Choroid plexus epithelial cell (primary cell): Measurements from ENCODE around the gene GRID2IP.

Experiments used
- DNase-seq: peaks from one replicate; pipeline ENCODE4 v3.0.0-alpha.2; 2010; ENCODE audit warnings: low read depth
- H3K4me3 ChIP-seq: 2 replicates; pipeline ENCODE4 v1.5.1; 2011; ENCODE audit warnings: low read depth, mild to moderate bottlenecking, control low read depth, low read length, moderate library complexity
- TF ChIP-seq, protein P1 (sequence below): conservative IDR thresholded peaks from 2 replicates; pipeline ENCODE4 v1.5.1; 2011; ENCODE audit warnings: low read depth, mild to moderate bottlenecking, control low read depth, inconsistent platforms, low read length, moderate library complexity

The GRID2IP gene

DNA sequence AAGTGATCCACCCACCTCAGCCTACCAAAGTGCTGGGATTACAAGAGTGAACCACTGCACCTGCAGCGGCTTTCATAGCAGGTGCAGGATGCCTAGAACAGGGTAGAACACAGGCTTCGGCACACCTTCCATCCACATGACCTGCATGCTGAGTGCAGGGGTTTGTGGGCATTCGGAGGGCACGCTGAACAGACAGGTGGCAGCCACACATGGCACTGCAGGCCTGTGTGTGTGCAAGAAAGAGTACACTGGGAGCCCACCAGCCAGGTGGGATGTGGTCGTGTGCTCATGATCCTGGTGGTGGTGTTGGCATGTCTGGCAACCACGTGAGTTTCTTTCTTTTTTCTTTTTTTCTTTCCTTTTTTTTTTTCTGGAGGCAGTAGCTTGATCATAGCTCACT is 38.4 kb downstream of the GRID2IP start:
- DNase-seq = no peak
- H3K4me3 ChIP-seq = no peak overlapping the region
- TF ChIP-seq, protein P1, sequence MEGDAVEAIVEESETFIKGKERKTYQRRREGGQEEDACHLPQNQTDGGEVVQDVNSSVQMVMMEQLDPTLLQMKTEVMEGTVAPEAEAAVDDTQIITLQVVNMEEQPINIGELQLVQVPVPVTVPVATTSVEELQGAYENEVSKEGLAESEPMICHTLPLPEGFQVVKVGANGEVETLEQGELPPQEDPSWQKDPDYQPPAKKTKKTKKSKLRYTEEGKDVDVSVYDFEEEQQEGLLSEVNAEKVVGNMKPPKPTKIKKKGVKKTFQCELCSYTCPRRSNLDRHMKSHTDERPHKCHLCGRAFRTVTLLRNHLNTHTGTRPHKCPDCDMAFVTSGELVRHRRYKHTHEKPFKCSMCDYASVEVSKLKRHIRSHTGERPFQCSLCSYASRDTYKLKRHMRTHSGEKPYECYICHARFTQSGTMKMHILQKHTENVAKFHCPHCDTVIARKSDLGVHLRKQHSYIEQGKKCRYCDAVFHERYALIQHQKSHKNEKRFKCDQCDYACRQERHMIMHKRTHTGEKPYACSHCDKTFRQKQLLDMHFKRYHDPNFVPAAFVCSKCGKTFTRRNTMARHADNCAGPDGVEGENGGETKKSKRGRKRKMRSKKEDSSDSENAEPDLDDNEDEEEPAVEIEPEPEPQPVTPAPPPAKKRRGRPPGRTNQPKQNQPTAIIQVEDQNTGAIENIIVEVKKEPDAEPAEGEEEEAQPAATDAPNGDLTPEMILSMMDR = no peak

DNA sequence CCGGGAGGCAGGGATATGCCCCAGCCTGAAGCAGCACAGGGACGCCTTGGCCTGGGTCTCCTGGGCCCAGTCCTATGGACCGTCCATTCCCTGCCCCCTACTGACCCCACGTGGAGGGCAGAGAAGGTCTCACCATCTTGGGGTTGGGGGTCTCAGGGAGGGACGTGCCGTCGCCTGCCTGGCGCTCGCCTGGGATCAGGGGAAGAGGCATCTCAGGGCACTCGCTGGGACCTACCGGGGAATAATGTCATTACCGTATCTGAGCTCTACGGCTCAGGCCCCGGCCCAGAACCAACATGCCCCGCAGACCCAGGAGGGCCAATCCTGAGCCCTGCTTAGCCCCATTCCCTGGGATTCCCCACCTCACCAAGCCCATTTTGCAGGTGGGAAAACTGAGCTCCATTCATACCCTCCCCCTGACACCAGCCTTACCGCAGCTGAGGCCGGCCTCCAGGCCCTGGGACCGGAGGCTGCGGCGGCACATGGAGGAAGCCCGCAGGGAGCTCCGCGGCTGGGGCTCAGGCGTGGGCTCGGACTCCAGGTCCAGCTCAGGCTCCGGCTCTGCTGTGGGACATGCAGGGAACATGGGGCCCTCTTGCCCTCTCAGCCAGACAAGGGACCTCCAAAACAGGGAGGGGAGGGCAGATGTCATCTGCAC is 40.7 kb downstream of the GRID2IP start:
- TF ChIP-seq, protein P1 = no peak
- no peak overlapping the region for H3K4me3 ChIP-seq
- no peak for DNase-seq

DNA sequence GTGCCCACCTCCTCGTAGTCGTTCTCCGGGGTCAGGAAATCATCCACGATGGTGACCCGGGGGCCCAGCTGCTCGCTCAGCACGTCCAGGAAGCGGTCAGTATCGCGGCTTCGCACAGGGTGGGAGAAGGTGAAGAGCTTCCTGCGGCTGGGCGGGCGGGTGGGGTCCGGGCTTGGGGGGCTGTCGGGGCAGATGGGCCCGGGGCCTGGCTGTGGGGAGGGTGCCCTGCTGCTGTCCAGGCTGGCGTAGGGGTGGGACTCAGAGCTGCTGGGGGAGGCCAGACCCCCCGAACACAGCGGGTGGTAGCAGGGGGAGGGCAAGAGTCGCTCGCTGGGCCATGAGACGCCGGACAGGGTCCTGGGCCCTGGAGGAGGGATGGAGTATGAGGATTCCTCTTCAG is 42.3 kb downstream of the GRID2IP start:
- TF ChIP-seq, protein P1 = no peak
- no peak for DNase-seq

DNA sequence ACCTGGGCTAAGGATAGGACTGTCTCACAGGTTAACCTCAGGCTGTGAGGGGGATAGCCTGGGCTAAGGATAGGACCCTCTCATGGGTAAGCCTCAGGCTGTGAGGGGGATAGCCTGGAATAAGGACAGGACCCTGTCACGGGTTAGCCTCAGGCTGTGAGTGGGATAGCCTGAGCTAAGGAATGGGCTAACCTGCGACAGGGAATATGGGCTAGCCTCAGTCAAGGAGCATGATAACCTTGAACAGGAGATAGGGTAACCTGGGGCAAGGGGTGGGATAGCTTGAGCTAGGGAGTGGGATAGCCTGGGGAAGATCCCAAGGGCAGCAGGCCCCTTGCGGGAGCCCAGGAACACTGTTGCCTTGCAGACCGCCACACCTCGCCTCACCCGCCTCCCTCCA is 42.7 kb downstream of the GRID2IP start:
- TF ChIP-seq, protein P1 = no peak
- no peak overlapping the region for H3K4me3 ChIP-seq
- no peak for DNase-seq

More for the DNA sequence above, 42.3 kb downstream of the GRID2IP start:
- no peak overlapping the region for H3K4me3 ChIP-seq

DNA sequence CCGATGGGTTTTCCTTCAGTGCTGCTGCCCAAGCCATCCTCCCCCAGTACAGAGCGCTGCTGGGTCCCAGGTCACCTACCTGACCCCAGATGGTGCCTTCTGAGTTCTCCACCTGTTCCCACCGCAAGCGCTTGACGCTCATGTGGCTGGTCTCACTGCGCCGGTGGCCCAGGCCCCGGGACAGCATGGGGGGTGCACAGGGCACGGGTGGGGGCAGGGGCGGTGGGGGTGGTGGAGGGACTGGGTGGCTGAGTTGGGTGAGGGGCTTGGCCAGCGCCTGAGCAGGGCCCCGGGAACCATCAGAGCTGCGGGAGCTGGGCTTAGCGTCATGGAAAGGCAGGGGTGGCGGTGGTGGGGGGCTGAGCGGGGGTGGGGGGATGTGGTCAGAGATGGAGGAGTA is 43.4 kb downstream of the GRID2IP start:
- H3K4me3 ChIP-seq = no peak overlapping the region
- DNase-seq = no peak
- TF ChIP-seq, protein P1 = no peak

DNA sequence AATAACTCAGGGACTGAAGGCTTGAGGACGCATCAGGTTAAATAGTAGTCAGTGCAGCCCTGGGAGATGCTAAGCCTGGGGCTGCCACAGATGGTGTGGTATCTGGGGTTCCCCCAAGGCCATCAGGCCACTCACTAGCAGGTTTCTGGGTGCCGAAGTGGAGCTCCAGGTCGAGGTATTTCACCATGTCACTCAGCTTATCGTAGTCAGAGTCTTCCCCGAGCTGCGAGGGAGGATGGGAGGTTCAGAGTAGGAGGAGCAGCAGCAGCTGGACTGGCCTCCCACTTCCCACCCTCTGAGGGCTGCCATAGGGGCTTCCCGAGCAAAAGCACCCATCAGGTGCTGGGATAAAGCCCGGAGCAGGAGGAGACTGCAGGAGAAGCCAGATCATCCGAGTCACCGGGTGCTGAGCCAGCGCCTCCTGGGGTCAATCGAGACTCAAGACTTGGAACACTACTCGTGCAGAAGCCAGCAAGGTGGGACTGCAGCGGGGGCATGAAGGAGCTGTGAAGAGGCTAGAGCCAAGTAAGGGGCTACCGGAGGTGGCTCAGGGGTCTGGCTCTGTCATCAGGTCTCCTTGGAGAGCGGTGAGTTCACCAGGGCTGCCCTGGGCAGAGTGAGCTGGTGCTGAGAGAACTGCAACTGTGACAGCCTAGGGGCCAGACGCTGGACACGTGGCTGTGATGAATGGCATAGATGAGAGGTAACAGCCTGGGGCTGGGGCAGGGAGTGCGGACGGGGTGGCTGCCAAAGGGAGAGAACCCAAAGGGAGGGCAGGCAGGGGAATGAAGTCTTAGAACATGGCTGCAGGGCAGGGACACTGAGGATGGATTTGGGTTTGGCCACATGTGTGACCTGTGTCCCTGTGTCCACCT is 45.3 kb downstream of the GRID2IP start:
- DNase-seq = no peak
- no peak overlapping the region for H3K4me3 ChIP-seq
- TF ChIP-seq, protein P1 = no peak

DNA sequence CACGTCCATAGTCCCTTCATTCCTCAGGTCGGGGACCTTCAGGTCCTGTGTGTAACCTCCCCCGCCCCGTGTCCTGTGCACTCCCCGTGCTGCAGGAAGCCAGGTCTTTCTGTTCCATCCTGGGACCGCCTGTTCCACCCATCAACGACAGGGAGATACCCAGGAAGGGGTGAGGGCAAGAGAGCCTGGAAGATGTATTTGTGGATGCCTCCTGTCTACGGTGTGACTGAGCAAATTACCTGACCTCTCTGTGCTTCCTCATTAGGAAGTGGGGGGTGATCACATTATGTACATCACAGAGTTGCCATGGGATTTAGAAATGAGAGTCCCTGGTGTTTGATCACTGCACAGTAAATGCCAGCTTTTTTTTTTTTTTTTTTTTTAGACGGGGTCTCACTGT is 46.3 kb downstream of the GRID2IP start:
- H3K4me3 ChIP-seq = peak overlapping the region; percentile 72
- TF ChIP-seq, protein P1 = no peak
- no peak for DNase-seq
